HepG2 (cell line): ENCODE results near the gene MAGI1. TPM values are rescaled to one million over a fixed set of nuclear protein-coding genes. Genes with fewer than 3 reads are reported as not detected.

Experiments
- ATAC-seq: fragments of 200-7000 bp; cut with Tn5 transposase; 3 replicates; pipeline ENCODE4 v1.9.1; 2020; ENCODE audit warnings: mild to moderate bottlenecking, moderate library complexity
- BruUV-seq: library from RNA; stranded (reverse); fragments of 400-500 nt; replicated peaks from 2 replicates; lab custom pipeline; 2021; lab: Mats Ljungman, UMichigan
- CTCF ChIA-PET: fragments of 300-600 bp; formaldehyde crosslinking; extraction: SDS; loops from one replicate; lab custom pipeline; 2021; ENCODE audit warnings: low total read pairs, inconsistent platforms, low intra/inter-chr PET ratio; lab: Yijun Ruan, JAX
- POLR2A ChIA-PET: fragments of 350-600 bp; sonication (Branson Sonifier 250); formaldehyde crosslinking; loops from one replicate; lab custom pipeline; 2020; ENCODE audit warnings: antibody characterized with exemption, inconsistent platforms; lab: Yijun Ruan, JAX
- DNase-seq: peaks from one replicate; pipeline ENCODE4 v3.0.0-alpha.2; 2015; ENCODE audit warnings: low spot score
- FAIRE-seq: peaks from 3 replicates; lab custom pipeline; 2011; peaks lifted over from hg19 to GRCh38; lab: Jason Lieb, UNC
- H2AFZ ChIP-seq: one replicate; pipeline ENCODE4 v1.6.1; 2011; ENCODE audit warnings: low read length, inconsistent platforms
- H3K27ac ChIP-seq: fragments of 300-600 bp; 3 replicates; pipeline ENCODE4 v1.8.0; 2011; ENCODE audit warnings: mixed run types, mild to moderate bottlenecking, mixed read lengths, low read length, inconsistent platforms; ENCODE audit not compliant: insufficient read depth; ENCODE audit errors: extremely low read length
- H3K27me3 ChIP-seq, 2 experiments: fragments of 200-600 bp in 1 of 2; 2 replicates in 1 of 2; 3 replicates in 1 of 2; pipeline versions ENCODE4 v1.6.0 to v1.8.0; 2011; ENCODE audit warnings: low read length in 2 of 2, mild to moderate bottlenecking in 2 of 2, moderate library complexity in 2 of 2, inconsistent platforms in 1 of 2; ENCODE audit not compliant: insufficient read depth in 2 of 2, control insufficient read depth in 1 of 2
- H3K36me3 ChIP-seq, 2 experiments: fragments of 200-600 bp in 1 of 2; replicated peaks in 1 of 2; 2 replicates in 1 of 2; 3 replicates in 1 of 2; pipeline versions ENCODE4 v1.5.1 to v1.8.0; 2011; ENCODE audit warnings: low read length in 2 of 2, inconsistent platforms in 1 of 2; ENCODE audit not compliant: insufficient read depth in 2 of 2, control insufficient read depth in 1 of 2
- H3K4me1 ChIP-seq: 2 replicates; pipeline ENCODE4 v1.5.1; 2012; ENCODE audit warnings: low read length, inconsistent platforms; ENCODE audit not compliant: insufficient read depth
- H3K4me2 ChIP-seq: 2 replicates; pipeline ENCODE4 v1.6.0; 2011; ENCODE audit warnings: low read depth, low read length, inconsistent platforms
- H3K4me3 ChIP-seq, 3 experiments: fragments of 200-600 bp in 1 of 3; sonication (generic), shearing (Covaris generic) in 1 of 3; replicated peaks in 1 of 3; 2 replicates each; pipeline ENCODE4 v1.5.1; 2011 to 2016; ENCODE audit warnings: low read length in 3 of 3, inconsistent platforms in 2 of 3, low read depth in 2 of 3, mild to moderate bottlenecking in 2 of 3, control low read depth in 1 of 3, mixed read lengths in 1 of 3; ENCODE audit not compliant: insufficient read depth in 1 of 3
- H3K79me2 ChIP-seq: one replicate; pipeline ENCODE4 v1.6.1; 2011; ENCODE audit warnings: low read length, inconsistent platforms; ENCODE audit not compliant: insufficient read depth
- H3K9ac ChIP-seq: 2 replicates; pipeline ENCODE4 v1.6.0; 2011; ENCODE audit warnings: mild to moderate bottlenecking, low read depth, low read length, inconsistent platforms; ENCODE audit not compliant: insufficient read depth
- H3K9me3 ChIP-seq: 2 replicates; pipeline ENCODE4 v1.5.1; 2012; ENCODE audit warnings: mild to moderate bottlenecking, low read length
- H4K20me1 ChIP-seq: 2 replicates; pipeline ENCODE4 v1.6.0; 2011; ENCODE audit warnings: inconsistent platforms, mild to moderate bottlenecking, low read length, moderate library complexity; ENCODE audit not compliant: insufficient read depth
- ERF ChIP-seq: IDR thresholded peaks from 2 replicates; pipeline ENCODE4 v1.6.1; 2018; ENCODE audit warnings: missing biosample characterization, missing genetic modification reagents
- GMEB1 ChIP-seq: sonication (generic); formaldehyde crosslinking; IDR thresholded peaks from 2 replicates; pipeline ENCODE4 v1.5.1; 2020; ENCODE audit warnings: missing genetic modification reagents, mild to moderate bottlenecking, borderline replicate concordance
- PCBP2 ChIP-seq: fragments of 200-400 bp; formaldehyde crosslinking; optimal IDR thresholded peaks from 2 replicates; pipeline ENCODE3; 2018; ENCODE audit warnings: low read length, low read depth; ENCODE audit not compliant: poor library complexity, severe bottlenecking
- SP140L ChIP-seq: sonication (generic); formaldehyde crosslinking; IDR thresholded peaks from 2 replicates; pipeline ENCODE4 v1.4.0; 2020; ENCODE audit warnings: missing genetic modification reagents, borderline replicate concordance
- STAT5B ChIP-seq: sonication (generic); formaldehyde crosslinking; IDR thresholded peaks from 2 replicates; pipeline ENCODE4 v1.4.0; 2020; ENCODE audit warnings: missing genetic modification reagents
- ZNF143 ChIP-seq: sonication (generic); formaldehyde crosslinking; IDR thresholded peaks from 2 replicates; pipeline ENCODE4 v1.4.0; 2020; ENCODE audit warnings: missing genetic modification reagents
- ZNF225 ChIP-seq: sonication (generic); formaldehyde crosslinking; IDR thresholded peaks from 2 replicates; pipeline ENCODE4 v1.4.0; 2020; ENCODE audit warnings: mild to moderate bottlenecking, missing genetic modification reagents
- ZNF354B ChIP-seq: sonication (generic); formaldehyde crosslinking; IDR thresholded peaks from 2 replicates; pipeline ENCODE4 v1.8.0; 2022; ENCODE audit warnings: mild to moderate bottlenecking, missing genetic modification reagents
- ZNF776 ChIP-seq: sonication (generic); formaldehyde crosslinking; IDR thresholded peaks from 2 replicates; pipeline ENCODE4 v1.4.0; 2020; ENCODE audit warnings: mild to moderate bottlenecking, missing genetic modification reagents
- ZNF792 ChIP-seq: IDR thresholded peaks from 2 replicates; pipeline ENCODE4 v1.6.1; 2016
- ZNF83 ChIP-seq: sonication (generic); formaldehyde crosslinking; IDR thresholded peaks from 2 replicates; pipeline ENCODE4 v1.4.0; 2020; ENCODE audit warnings: missing genetic modification reagents, mild to moderate bottlenecking, borderline replicate concordance
- WGBS: methylation state at CpG from one replicate; pipeline ENCODE4 v1.1.6; 2017; ENCODE audit warnings: low lambda C conversion rate; 5-methylcytosine and 5-hydroxymethylcytosine counted together
- in situ Hi-C: cut with HindIII; loops from 2 replicates; pipeline ENCODE4 v1.10.0; 2017; ENCODE audit warnings: low pct_unique_long_range_greater_than_20kb; ENCODE audit not compliant: extremely low pct_ligation_motif_present
- intact Hi-C: fragments of 100-400 bp; cut with micrococcal nuclease; formaldehyde crosslinking; loops from one replicate; pipeline ENCODE4 v1.10.0; 2022; ENCODE audit not compliant: unreplicated experiment
- polyA plus RNA-seq, 8 experiments: library from polyadenylated mRNA; depleted of rRNA in 3 of 8; stranded (reverse) in 7 of 8; unstranded in 1 of 8; fragments of >200 nt; fragmentation: Illumina TruSeq in 4 of 8; extraction: Trizol in 4 of 8; gene quantifications; 2 replicates each; pipeline versions ENCODE4 v1.2.1 to v1.2.3, GENCODE V29; 2011 to 2016; ENCODE audit warnings: low read depth in 4 of 8, missing spikeins in 1 of 8, mixed read lengths in 1 of 8; ENCODE audit not compliant: insufficient read depth in 1 of 8
- total RNA-seq, 5 experiments: library from RNA; depleted of rRNA; stranded (reverse); fragments of >200 nt; fragmentation: Illumina TruSeq; extraction: Trizol; gene quantifications; 2 replicates each; pipeline ENCODE4 v1.2.3, GENCODE V29; 2016; ENCODE audit warnings: low read depth in 1 of 5
- TF ChIP-seq, protein P1 (sequence below): sonication (generic); formaldehyde crosslinking; IDR thresholded peaks from 2 replicates; pipeline ENCODE4 v1.9.0; 2021; ENCODE audit warnings: missing genetic modification reagents, mild to moderate bottlenecking, borderline replicate concordance

The MAGI1 gene
- total and polyA plus RNA-seq, 2 of the 13 experiments (the other 11 are each of a cell fraction or from before 2014, with no cell fraction given) = 22.2 to 26.0 TPM

GRCh38 chr3:66029014-66029413 is 9.7 kb downstream of the MAGI1 start:
- WGBS = 92% methylated on average over 5 of the region's 5 CpGs
- POLR2A ChIA-PET = no interaction called here

DNA sequence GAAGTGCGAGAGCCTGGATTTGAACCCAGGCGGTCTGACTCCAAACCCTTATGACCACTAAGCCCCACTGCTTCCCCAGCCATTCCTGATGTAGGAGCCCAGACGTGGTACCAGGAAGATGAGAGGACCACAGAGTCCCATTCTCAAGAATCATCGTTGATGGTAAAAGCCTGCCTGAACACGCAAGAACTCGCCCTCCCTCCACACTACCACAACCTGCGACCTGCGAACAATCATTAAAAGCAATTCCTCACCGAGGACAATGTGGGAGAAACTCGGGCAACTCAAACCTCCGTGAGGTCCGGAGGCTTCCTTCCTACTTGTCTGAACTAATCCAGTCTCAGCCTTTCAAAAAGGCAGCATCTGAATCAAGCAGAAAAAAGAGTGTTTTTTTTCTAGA is 10.3 kb downstream of the MAGI1 start:
- H3K4me3 ChIP-seq = no peak overlapping the region
- no peak overlapping the region for H3K27ac ChIP-seq
- BruUV-seq = no TSS peak
- H3K4me2 ChIP-seq = no peak overlapping the region
- intact Hi-C loops = no loop called here
- TF ChIP-seq, protein P1, sequence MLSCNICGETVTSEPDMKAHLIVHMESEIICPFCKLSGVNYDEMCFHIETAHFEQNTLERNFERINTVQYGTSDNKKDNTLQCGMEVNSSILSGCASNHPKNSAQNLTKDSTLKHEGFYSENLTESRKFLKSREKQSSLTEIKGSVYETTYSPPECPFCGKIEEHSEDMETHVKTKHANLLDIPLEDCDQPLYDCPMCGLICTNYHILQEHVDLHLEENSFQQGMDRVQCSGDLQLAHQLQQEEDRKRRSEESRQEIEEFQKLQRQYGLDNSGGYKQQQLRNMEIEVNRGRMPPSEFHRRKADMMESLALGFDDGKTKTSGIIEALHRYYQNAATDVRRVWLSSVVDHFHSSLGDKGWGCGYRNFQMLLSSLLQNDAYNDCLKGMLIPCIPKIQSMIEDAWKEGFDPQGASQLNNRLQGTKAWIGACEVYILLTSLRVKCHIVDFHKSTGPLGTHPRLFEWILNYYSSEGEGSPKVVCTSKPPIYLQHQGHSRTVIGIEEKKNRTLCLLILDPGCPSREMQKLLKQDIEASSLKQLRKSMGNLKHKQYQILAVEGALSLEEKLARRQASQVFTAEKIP (CRISPR knock-in tag) = no peak
- TF ChIP-seq ZNF354B (CRISPR knock-in tag) = no peak
- no peak for TF ChIP-seq ERF (CRISPR knock-in tag)
- TF ChIP-seq ZNF792 (CRISPR knock-in tag) = no peak
- no peak for TF ChIP-seq ZNF143 (CRISPR knock-in tag)
- no peak for TF ChIP-seq PCBP2
- TF ChIP-seq ZNF225 (CRISPR knock-in tag) = no peak
- TF ChIP-seq STAT5B = no peak
- no peak for TF ChIP-seq GMEB1 (CRISPR knock-in tag)
- no peak for TF ChIP-seq SP140L (CRISPR knock-in tag)
- H4K20me1 ChIP-seq = peaks cover 63% of the 10 kb centered on the region
- H3K79me2 ChIP-seq = peaks cover 94% of the 10 kb centered on the region
- no peak for FAIRE-seq
- no peaks in the 10 kb centered on the region for H3K27me3 ChIP-seq
- ATAC-seq = no peak
- H3K9ac ChIP-seq = no peak overlapping the region
- DNase-seq = no peak
- 95% methylated on average over 12 of the region's 12 CpGs for WGBS
- in situ Hi-C loops = no loop called here
- ChIA-PET POLR2A (interaction anchor here (1.0 kb wide), 1 partner anchor 8 kb away, joined by 3 read pairs; no protein-coding TSS in a partner anchor), CTCF (no interaction called here)
- H3K4me1 ChIP-seq = peaks cover 27% of the 10 kb centered on the region
- H3K36me3 ChIP-seq = no peaks in the 10 kb centered on the region; a peak in 1 of 5 replicates
- H2AFZ ChIP-seq = no peak overlapping the region
- H3K9me3 ChIP-seq = no peaks in the 10 kb centered on the region

More at GRCh38 chr3:66029014-66029413, 9.7 kb downstream of the MAGI1 start:
- H3K27me3 ChIP-seq = no peaks in the 10 kb centered on the region
- TF ChIP-seq ZNF776 (no peak), ZNF83 (no peak)
- TF ChIP-seq, all 625 proteins: peak for 0
- FAIRE-seq (no peak), ATAC-seq (no peak), DNase-seq (no peak)
- no TSS peak for BruUV-seq
- intact Hi-C loops = no loop called here
- in situ Hi-C loops = no loop called here
- no peak overlapping the region for H3K9ac ChIP-seq
- no peaks in the 10 kb centered on the region for H3K9me3 ChIP-seq
- H4K20me1 ChIP-seq = peaks cover 61% of the 10 kb centered on the region
- H3K27ac ChIP-seq = no peak overlapping the region
- peaks cover 27% of the 10 kb centered on the region for H3K4me1 ChIP-seq
- no peaks in the 10 kb centered on the region; a peak in 1 of 5 replicates for H3K36me3 ChIP-seq
- H3K4me3 ChIP-seq = no peak overlapping the region
- H2AFZ ChIP-seq = no peak overlapping the region
- H3K79me2 ChIP-seq = peaks cover 94% of the 10 kb centered on the region
- no peak overlapping the region for H3K4me2 ChIP-seq
- CTCF ChIA-PET = no interaction called here
